ENCODE results near the gene ASB3. TPM values are rescaled to one million over a fixed set of nuclear protein-coding genes. Genes with fewer than 3 reads are reported as not detected.
"Not testable (repeated sequence)": the region's sequence is repeated elsewhere in the genome, so short reads cannot be mapped to it uniquely, and the experiment has no call there.

The ASB3 gene
- total RNA-seq, 1 donor from 2014 or later = 26.9 TPM

- intact Hi-C loops (cut with micrococcal nuclease) = loop anchor here (1.0 to 10.0 kb wide), 12 partner anchors 20 to 1905 kb away; partner anchors contain the start of genes ACYP2, CFAP36, CHAC2 and CLHC1
Measured at GRCh38 chr2:53787614-53788289, 999 bp upstream of the ASB3 start.

GRCh38 chr2:53786352-53786704 is 425 bp downstream of the ASB3 start:
- intact Hi-C loops (cut with micrococcal nuclease) = loop anchor here (1.0 to 10.0 kb wide), 9 partner anchors 8 to 1906 kb away; partner anchors contain the start of genes CFAP36, CLHC1, PNPT1 and RPS27A

DNA sequence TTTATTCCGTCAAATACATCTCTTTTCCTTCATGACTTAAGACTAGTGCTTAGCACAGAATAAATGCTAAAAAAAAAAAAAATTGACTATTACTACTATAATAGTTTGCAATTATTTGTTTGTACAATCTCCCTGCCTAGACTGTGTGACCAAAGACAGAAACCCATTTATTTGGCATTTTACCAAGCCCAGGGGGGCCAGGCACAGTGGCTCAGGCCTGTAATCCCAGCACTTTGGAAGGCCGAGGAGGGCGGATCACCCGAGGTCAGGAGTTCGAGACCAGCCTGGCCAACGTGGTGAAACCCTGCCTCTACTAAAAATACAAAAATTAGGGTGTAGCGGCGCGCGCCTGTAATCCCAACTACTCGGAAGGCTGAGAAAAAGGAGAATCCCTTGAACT is 1.4 kb downstream of the ASB3 start:
- intact Hi-C loops (cut with micrococcal nuclease) = loop anchor here (5.0 to 10.0 kb wide), 7 partner anchors 787 to 1907 kb away; partner anchors contain the start of genes CFAP36, CLHC1, PNPT1 and RPS27A

DNA sequence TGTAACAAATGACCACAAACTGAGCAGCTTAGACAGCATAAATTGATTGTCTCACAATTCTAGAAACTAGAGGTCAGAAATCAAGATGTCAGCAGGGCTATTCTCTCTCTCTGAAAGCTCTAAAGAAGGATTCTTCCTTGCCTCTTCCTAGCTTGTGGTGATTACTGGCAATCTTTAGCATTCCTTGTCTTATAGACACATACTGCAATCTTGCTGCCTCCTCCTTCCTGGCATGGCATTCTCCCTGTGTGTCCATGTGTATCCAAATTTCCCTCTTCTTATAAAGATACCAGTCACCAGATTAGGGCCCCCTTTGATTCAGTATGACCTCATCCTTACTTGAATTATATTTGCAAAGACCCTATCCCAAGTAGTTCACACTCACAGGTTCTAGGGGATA is 2.3 kb downstream of the ASB3 start:
- intact Hi-C loops (cut with micrococcal nuclease) = loop anchor here (10.0 kb wide), 2 partner anchors 1500 to 1640 kb away; no protein-coding TSS in a partner anchor

DNA sequence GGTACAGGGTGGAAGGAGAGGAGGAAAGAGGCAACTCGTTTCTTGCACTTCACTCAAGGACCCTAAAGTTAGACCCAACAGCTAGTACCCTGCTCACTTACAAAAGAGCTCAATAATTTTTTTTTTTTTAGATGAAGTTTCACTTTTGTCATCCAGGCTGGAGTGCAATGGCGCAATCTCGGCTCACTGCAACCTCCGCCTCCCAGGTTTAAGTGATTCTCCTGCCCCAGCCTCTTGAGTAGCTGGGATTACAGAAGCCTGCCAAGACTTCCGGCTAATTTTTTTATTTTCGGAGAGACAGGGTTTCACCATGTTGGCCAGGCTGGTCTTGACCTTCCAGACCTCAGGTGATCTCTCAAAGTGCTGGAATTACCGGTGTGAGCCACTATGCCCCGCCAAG is 4.1 kb downstream of the ASB3 start:
- intact Hi-C loops (cut with micrococcal nuclease) = loop anchor here (10.0 kb wide), 2 partner anchors 1502 to 1642 kb away; no protein-coding TSS in a partner anchor

GRCh38 chr2:53780056-53780455 is 6.7 kb downstream of the ASB3 start:
- intact Hi-C loops (cut with micrococcal nuclease) = loop anchor here (10.0 kb wide), 2 partner anchors 1505 to 1645 kb away; no protein-coding TSS in a partner anchor

- intact Hi-C loops (cut with micrococcal nuclease) = loop anchor here (1.0 kb wide), 1 partner anchor 8 kb away; the partner anchor contains the start of gene ASB3
Measured at GRCh38 chr2:53778536-53779162, 8.1 kb downstream of the ASB3 start.

DNA sequence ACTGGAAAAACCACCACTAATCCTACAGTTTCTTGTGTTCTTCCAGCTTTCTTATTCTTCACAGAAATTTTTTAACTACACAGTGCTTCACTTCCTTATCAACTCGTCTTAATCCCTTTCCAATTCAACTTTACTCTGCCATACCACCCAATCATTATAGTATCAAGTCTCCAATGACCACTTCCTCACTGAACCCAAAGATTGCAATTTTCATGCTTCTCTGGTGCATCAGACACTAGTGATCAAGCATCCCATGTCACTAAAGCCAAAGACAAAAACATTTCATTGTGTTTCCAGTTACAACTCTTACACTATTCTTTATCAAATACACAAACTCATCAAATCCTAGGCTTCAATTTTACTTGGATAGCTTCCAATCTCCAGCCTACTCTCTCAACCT is 9.6 kb downstream of the ASB3 start:
- intact Hi-C loops (cut with micrococcal nuclease) = loop anchor here (1.0 kb wide), 1 partner anchor 9 kb away; no protein-coding TSS in a partner anchor

- intact Hi-C loops (cut with micrococcal nuclease) = no loop called here
Measured at GRCh38 chr2:53770264-53770663, 16.5 kb downstream of the ASB3 start.

- intact Hi-C loops (cut with micrococcal nuclease) = loop anchor here (5.0 kb wide), 3 partner anchors 803 to 1363 kb away; partner anchors contain the start of gene RTN4
Measured at GRCh38 chr2:53769318-53769945, 17.3 kb downstream of the ASB3 start.

- intact Hi-C loops (cut with micrococcal nuclease) = loop anchor here (1.0 to 5.0 kb wide), 5 partner anchors 9 to 1364 kb away; partner anchors contain the start of gene RTN4
Measured at GRCh38 chr2:53768242-53768542, 18.6 kb downstream of the ASB3 start.

GRCh38 chr2:53767405-53768241 is 19.1 kb downstream of the ASB3 start, which contains the start of gene CHAC2:
CHAC2 (plus strand) TSS chr2:53767804; CDS start chr2:53767887, 83 bp downstream.
- intact Hi-C loops (cut with micrococcal nuclease) = loop anchor here (1.0 to 5.0 kb wide), 12 partner anchors 10 to 1849 kb away; partner anchors contain the start of genes ACYP2, CFAP36, CLHC1 and EML6

GRCh38 chr2:53765767-53766166 is 21.0 kb downstream of the ASB3 start:
- intact Hi-C loops (cut with micrococcal nuclease) = loop anchor here (2.0 to 5.0 kb wide), 5 partner anchors 807 to 1851 kb away; partner anchors contain the start of genes CLHC1, PPP4R3B, RPS27A and RTN4

- intact Hi-C loops (cut with micrococcal nuclease) = not testable (repeated sequence)
Measured at GRCh38 chr2:53757206-53757605, 29.5 kb downstream of the ASB3 start.

DNA sequence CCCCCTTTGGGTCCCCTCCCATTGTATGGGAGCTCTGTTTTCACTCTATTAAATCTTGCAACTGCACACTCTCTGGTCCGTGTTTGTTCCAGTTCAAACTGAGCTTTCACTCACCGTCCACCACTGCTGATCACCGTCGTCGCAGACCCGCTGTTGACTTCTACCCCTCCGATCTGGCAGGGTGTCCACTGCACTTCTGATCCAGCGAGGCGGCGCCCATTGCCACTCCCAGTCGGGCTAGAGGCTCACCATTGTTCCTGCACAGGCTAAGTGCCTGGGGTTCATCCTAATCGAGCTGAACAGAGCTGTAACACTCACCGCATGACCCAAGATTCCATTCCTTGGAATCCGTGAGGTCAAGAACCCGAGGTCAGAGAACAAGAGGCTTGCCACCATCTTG is 30.1 kb downstream of the ASB3 start:
- intact Hi-C loops (cut with micrococcal nuclease) = no loop called here

DNA sequence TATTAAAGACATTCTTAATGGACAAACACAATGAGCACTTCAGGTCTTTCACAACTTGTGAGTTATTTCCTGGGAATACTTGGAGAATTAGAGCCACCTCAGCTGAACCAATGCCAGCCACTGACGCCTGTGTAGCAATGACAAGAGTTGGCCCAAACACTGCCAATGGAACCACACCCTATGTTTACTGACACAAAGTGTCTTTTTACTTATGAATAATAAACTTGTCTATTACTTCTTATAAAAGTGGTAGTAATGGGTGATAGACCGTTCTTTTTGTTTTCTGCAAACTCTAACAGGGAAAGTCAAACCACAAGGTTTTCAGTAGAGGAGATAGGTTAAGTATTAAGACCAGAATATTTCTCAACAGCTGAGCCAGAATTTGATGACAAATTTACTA is 31.6 kb downstream of the ASB3 start:
- intact Hi-C loops (cut with micrococcal nuclease) = no loop called here

DNA sequence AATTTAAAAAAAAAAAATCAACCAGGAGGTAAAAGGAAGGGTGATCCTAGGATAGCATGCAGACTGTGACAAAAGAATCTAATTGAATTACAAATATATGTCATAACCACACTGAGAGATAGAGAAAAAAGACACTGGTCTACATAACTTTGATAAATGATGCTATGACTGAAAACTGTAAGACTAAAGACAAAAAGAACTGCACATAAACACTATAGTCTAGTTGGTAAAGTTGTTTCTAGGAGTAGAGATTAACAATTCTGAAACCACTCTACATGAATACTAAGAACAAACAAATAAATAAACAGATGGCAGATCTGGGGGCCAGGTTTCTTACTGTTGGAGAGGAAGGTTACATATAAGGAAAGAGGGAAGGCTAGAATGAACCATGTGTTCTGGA is 33.7 kb downstream of the ASB3 start:
- intact Hi-C loops (cut with micrococcal nuclease) = no loop called here

GRCh38 chr2:53752385-53752784 is 34.4 kb downstream of the ASB3 start:
- intact Hi-C loops (cut with micrococcal nuclease) = no loop called here

DNA sequence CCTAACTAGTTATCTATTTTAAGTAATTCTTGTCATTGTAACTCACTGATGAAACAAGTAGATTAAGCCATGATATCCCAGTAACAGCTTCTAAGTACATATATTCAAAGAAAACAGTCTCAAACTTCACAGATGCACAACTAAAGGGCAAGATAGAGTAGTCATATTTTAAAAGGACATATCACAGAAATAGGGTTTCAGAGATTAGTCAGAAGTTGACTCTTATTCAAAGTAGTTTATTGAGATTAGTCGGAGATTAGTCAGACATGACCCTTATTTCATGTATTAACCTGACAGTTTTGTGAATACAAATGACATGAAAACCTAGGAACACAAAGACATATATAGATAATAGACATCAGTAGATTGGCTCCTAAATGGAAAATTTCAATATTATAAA is 35.0 kb downstream of the ASB3 start:
- intact Hi-C loops (cut with micrococcal nuclease) = no loop called here

DNA sequence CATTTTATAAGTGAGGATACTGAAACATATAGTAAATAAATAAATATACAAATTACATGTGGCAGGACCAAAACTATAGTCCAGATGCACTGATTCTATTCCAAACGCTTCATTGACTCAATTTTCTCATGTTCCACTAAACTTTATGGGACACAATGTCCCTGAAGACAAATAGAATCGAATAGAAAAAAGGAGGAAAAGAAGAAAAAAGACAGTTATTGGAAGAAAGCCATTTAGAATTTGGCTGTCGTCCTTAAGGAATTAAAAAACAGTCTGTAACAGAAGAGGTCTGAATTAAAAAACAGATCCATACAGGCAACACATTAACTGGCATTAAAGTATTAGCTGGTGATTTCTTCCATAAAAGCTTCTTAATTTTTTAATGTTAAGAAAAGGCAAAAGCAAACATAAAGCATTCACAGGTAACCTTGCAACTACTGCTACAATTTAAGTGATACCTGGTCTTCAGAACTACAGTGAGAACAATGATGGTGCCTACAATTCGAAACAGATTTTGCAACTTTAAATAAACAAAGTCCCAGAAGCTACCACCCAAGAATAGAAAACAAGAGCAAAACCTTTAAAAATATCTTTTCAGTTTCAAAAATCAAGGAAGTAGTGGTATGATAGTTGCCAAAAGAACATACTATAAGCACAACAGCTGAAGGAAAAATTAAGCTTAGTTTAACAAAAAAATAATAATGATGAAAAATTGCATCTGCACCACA is 36.5 kb downstream of the ASB3 start:
- intact Hi-C loops (cut with micrococcal nuclease) = no loop called here

Data from T-helper 1 cell treated with Interleukin-12 subunit alpha and Interleukin-12 subunit beta and Interleukin-4 antibody, amounts not matched to agents 30 ng/mL and 1 ng/mL, for 36 hours (primary cell).